NCI-H1694 treated with DMSO at 0.1 percent for 48 hours (cell line): Measurements from ENCODE around the gene BHLHE23.

Experiments used
- DNase-seq: peaks from one replicate; lab custom pipeline; 2025; lab: John Stamatoyannopoulos, UW

BHLHE23 gene

DNA sequence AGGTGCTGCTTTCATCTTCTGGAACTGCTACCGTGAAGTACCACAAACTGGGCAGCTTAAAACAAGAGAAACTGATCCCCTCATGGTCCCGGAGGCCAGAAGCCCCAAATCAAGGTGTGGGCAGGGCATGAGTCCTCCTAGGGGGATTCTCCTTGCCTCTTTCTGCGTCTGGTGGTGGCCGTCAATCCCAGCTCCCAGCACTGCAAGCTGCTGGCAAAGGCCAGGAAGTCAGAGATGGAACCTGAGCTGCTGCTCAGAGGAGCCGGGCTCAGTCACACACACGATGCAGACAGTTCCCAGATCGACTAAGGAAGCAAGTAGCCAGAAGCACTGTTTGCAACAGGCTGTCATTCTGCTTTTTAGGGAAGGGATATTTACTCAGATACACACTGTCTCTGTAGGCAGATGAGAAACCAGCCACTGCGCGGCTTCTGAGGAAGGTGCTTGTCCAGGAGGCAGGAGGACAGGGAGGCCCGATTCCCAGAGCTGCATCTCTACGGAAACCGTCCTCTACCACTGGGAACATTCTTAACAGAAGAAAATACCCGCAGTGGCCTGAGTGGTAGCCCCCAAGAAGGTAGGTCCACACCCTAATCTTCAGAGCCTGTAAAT is 15.5 kb downstream of the BHLHE23 start:
- DNase-seq, result no peak

DNA sequence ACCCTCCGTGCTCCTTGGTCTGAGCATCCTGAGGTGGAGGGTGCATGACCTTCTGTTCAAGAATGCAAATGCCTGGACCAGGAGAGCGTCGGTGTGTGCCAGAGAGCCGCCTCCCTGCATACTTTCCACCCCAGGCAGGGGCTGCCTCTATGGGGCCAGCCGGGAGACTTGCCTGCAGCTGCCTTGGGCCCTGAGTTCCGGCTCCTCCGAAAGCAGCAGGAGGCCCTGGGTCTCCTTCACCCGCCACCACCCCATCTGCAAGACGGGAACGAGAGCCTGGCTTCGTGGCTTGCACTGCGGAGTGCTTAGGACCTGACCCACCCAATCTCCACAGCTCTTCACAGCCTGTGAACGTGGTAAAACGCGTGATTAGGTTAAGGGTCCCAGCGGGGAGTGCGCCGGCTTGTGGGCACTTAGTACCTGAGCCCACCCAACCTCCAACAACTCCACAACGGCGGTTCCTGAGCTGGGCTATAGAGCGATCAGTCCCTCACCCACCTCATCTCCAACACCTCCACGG is 16.4 kb downstream of the BHLHE23 start:
- no peak for DNase-seq

DNA sequence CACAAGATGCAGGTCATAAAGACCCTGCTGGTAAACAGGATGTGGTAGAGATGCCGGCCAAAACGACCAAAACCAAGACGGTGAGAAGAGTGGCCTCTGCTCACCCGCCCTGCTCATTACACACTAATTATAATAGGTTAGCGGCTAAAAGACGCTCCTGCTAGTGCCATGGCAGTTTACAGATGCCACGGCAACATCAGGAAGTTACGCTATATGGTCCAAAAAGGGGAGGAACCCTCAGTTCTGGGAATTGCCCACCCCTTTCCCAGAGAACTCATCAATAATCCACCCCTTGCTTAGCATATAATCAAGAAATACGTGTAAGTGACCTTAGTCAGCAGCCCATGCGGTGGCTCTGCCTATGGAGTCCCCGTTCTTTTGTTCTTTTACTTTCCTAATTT is 17.6 kb downstream of the BHLHE23 start:
- no peak for DNase-seq

DNA sequence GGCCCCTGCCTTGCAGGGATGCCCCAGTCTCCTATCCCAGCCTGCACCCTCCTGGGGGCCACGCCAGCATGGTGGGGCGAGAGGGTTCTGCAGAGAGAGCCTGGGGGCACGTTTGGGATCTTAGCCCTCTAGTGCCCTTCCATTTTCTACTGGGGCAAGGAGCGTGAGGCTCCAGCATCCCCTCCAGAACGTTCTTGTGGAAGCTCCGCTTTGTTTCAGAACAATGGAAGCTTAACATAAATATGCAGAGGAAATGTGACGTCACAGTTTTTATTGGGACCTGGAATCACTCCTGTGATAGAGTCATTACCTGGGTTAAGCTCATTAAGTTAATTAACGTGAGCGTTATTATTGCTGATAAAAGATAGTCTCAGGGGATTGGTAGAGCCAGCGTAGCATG is 19.6 kb downstream of the BHLHE23 start:
- DNase-seq, result no peak

DNA sequence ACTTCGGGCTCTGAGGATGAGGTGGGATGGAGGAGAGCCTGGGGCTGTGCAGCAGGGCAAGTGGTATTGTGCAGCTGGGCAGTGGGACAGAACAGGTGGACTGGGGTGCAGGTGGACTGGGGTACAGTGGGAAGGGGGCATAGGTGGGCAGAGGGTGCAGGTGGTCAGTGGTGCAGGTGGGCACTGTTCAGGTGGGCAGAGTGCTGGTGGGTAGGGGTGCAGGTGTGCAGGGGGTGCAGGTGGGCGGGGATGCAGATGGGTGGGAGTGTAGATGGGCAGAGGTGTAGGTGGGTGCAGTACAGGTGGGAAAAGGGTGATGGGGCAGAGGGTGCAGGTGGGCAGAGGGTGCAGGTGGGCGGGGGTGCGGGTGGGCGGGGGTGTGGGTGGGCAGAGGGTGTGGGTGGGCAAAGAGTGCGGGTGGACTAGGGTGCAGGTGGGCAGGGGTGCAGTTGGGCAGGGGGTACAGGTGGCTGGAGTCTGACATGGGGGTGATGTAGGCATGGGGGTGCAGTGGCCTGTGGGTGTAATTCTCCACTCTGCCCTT is 20.4 kb downstream of the BHLHE23 start:
- no peak for DNase-seq

DNA sequence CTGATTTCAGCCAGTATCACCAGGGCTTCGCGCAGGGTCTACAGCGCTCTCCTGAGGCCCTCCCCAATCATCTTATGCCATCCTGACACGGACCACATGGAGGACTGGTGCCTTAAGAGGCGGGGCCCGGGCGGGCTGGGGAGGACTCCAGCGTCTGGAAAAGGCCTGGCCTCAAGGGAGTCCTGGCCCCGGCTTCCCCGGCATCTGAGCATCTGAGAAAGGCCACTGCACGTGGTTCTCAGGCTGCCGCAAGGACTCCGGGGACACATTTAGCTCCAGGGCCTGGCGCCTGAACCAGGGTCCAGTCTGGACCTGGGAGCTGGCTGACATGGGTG is 21.4 kb downstream of the BHLHE23 start:
- no peak for DNase-seq

DNA sequence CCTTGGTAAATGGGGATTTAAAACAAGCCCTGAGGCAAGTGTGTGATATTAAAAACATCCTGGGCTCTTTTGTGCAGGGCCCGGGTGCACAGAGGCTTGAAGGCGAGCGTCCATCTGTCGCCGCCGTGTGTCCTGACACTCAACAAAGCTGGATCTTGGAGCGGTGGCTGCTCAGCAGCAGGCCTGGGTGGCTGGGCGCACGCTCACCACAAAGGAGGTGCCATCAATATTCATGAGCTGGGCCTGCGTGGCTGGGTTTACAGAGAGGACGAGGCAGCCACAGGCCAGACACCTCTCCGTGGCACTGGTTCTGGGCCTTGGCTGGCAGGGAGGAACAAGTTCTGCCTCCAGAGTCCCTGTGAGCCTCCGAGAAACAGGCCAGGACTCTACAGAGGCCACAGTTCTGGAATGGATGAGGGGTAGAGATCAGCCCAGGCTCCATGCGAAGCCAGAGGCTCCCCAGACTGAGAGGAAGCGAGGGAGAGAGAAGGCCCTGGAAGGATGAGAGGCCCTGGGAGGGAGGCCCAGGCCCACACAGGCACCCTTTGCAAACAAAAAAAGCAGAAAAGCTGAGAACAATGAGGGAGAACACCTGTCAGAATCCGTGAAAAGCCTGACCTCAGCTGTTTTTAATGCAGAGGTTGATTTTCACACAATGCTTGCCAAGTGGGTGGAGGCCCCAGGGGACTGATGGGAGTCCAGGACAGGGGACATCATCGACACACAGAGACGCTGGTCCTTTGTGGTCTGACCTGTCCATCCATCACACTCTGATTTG is 21.9 kb downstream of the BHLHE23 start:
- no peak for DNase-seq

DNA sequence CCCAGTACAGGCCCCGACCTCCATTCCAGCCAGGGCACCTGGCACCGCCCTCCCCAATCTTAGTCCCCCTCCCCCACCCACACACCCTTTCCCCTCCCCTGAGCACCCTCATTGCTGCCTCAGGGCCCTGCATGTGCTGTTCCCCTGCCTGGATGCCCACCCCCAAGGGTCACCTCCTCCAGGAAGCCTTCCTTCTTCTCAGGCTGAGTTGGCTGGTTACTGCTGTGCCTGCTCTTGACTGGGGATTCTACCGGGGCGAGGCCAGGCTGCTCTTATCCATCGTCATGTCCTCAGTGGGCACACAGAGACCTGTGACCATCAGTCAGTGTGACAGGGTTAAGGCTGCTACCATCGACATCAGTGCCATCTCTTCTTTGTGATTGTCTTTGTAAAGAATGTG is 23.6 kb downstream of the BHLHE23 start:
- DNase-seq, result no peak

DNA sequence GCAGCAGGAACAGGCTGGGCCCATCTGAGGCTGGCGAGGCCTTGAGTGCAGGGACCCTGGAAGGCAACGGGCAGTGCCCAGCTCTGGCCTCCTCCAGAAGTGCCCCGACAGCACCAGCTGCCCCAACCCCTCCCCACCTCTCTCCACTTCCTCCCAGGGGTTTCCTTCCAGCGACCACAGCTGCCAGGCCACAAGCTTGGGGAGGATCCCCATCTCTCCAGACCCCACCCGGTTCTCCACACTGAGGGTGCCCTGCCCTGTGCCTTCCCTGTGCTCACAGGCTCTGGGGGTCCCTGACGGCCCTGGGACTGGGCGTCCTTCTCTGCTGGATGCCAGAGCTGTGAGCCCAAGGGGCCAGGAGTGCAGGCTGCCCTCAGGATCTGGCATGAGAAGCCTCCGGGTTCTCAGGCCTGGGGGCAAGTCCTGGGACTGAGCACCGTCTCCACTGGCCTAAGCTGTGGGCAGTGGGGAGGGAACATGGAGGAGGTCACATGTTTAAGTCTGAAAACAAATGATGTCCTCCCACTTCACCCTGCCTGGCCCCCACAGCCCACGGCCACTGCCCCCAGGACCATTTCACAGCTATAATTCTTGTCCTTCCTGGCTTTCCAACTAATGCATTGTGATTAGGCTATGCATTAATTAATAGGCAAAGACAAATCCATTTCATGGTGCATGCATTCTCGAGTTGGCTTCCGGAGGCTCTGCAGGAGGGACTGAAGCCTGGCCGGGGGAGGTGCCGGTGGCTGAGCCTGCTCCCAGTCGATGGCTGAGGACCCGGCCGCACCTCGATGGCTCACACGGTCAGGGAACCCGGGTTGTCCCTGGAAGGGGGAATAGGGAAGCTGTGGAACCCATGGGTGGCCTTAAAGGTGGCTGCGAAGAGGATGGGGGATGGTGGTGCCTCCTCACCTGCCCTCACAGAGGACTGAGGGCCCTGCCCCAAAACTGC is 24.4 kb downstream of the BHLHE23 start:
- no peak for DNase-seq

DNA sequence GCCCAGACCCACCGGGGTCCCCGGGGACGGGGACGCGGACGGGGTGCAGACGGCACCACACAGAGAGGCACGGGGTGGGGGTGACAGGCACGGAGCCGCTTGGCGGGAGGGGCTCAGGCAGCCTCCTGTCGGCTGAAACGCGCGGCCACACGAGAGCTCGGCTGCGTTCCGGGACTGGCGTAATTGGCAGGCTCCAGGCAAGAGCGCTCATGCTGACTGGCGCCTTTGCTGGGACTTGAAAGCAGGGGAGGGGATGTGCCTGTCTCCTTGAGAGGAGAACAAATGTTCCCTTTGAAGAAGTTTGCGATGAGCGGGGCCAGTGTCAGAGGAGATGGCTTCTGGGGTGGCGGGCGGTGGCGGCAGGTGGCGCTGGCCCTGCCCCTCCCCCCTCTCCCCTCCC is 25.8 kb downstream of the BHLHE23 start:
- no peak for DNase-seq

DNA sequence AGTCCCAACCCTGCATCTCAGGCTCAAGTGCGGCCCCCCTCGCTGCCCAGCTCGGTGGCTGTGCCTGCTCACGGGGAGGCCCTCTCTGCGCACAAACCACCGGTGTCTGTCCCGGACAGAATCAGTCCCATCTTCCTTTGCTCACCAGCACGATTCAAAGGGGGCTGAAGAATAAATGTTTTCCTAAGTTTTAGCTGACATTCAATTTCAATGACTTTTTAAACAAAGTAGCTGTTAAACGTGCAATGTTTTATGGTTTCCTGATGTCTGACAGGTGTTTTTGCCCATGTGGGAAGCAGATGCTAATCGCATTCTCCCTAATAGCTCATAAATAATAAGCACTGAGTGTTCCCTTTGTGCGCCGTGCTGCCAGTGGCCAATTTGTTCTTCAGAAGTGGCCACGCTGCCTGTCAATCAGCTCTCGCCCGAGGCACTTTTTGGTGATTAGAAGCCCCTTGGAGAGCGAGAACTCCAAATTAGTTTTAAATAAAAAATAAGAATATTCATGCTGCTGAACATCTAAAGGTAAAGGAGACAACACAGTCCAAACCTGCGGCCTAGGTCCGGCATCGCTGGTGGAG is 26.3 kb downstream of the BHLHE23 start:
- no peak for DNase-seq

DNA sequence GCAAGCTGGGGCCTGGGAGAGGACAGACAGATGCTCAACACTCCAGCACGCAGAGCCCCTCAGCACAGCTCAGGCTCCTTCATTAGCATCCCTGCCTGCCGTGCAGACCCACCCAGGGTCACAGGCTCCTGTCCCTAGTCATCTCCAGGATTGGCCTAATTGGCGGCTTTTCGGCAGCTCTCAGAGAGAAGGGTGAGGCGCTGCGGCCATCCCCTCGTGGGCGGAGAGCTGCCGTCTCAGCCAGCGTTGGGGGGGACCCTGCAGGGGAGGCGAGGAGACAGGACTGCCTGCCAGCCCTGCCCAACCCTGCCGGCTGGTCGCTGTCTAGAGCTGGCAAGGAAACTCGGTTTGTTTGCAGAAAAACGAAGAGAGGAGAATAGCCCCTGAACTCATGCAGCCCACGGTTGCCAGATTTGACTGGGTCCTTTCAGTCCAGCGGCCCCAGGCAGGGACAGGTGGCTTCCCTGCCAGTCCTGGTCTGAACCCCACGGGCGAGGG is 26.8 kb downstream of the BHLHE23 start:
- DNase-seq, result no peak

DNA sequence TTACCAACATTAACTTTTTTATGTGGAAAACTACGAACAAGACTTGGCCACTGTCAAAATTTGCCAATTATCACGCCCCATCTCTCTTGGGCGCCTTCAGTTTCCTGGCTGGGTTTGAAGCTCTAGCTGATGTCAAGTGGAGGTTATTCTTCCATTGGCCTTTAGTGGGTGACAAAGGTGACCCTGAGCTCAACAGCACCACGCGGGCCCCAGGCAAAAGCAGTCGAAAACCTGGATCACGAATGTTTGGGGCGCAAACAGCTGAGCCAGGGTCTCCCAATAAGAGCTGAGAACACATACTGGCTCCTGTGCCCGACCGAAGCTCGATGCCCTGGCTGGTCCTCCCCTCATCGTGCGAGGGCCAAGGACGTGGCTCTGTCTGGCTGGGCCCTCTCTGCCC is 27.5 kb downstream of the BHLHE23 start:
- DNase-seq, result no peak

DNA sequence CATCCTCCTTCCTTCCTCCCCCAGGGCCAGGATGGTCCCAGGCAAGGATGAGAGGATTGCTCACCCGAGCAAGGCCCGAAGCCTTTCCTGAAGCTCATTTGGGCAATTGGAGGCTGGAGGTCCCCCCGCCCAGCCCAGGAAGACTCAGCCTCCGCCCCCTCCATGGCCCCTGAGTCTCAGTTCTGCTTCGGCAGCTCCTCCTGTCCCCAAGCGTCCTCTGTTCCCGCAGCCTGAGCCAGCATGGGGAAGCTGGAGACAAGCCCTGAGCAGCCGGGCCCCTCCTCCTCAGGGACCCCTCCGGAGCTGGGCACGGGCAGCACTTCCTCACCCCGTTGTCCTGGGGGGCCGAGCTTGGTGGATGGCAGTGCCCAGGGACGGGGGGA is 28.2 kb downstream of the BHLHE23 start:
- DNase-seq, result no peak

DNA sequence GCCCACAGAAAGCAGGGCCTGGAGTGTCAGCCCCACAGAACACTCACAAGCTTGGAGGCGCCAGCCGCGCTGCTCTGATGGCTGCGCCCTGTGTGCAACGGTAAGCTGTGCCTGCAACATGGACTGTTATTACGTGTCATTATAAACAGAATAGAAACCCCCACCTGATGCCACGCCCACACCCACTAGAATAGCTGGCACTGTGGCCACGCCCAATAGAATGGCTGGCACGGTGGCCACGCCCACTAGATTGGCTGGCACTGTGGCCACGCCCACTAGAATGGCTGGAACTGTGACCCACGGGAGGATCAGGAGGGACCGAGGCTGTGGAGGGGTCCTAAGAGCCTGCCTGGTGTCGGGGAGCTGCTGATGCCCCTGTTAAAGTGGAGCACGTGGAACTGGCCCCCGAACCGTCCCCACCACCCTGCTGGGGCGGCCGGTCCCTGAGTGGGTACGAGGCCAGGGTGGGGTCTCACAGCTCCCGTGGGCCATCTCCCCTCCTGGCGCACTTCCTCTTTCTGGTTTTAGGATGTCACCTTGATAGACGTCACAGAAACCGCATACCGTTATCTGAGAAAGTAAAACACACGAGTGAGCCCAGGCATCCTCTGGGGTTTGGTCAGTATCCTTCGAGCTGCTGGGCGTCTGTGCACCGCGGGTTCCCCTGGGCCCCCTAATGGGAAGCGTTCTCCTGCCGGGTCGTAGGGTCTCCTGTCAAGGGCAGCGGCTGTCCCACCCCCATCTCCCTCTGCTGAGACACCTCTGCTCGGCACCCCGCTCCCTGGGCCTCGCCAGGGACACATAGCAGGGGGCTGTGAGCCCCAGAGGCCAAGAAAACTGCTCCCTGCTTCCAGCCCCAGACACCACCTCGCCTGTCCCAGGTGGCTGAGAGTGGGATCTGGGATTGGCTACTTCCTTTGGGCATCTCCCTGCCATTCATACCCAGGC is 28.9 kb downstream of the BHLHE23 start:
- DNase-seq, result no peak

DNA sequence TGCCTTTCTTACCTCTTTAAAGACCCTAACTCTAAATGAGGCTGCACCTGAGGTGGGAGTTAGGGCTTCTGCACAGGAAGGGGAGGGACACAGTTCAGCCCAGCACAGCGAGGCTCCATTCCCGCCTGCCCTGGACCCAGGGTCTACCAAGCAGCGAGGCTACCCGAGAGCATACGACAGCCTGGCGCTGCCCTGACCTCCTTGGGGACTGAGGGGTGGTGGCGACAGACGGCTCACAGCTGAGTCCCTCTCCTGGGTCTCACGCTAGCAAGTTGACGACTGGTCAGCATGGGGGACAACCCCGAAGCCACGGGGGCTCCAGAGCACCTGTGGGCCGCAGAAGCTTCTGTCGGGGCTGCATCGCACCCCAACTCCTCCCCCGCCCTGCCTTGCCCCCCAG is 29.9 kb downstream of the BHLHE23 start:
- no peak for DNase-seq

DNA sequence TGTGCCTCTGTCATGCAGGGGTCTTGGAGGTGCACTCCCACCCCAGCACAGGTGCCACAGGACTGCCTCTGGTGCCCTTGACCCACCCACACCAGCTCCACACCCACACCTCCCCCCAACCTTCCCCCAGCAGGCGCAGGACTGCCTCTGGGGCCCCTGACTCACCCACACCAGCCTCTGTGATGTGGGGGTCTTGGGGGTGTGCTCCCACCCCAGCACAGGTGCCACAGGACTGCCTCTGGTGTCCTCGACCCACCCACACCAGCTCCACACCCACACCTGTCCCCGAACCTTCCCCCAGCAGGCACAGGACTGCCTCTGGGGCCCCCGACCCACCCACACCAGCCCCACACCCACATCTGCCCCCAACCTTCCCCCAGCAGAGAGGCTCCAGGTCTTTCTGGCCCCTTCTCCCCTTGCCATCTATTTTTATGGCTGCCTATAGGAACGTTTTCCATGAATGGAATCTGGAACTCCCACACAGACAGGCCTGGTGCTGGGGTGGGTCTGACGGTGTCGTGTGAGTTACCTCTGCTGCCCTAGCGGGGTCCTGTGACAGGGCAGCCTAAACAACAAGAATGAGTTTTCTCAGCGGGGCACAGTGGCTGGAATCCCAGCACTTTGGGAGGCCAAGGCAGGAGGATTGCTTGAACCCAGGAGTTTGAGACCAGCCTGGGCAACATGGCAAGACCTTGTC is 30.8 kb downstream of the BHLHE23 start:
- no peak for DNase-seq

DNA sequence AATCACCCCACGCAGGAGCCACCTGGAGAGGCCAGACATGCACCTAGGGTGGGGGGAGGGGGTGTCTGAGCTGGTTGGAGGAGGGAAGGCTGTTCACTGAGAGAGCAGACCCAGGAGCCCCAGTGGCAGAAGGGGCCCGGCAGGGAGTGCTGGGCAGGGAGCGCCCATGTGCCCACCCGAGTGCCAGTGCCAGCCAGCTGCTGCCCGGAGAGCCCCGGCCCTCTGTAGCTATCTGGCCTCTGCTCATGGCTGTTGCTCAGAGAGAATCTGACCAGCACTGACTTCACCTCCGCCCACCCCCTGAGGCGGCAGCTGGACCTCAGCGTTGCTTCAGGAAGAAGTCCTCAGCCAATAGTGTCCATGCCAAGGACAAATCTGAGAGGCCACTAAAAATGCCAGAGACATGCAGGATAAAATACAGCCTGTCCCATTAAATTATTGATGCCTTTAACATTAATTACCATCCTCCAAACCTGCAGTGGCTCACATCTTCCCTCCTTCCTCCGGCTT is 31.5 kb downstream of the BHLHE23 start:
- no peak for DNase-seq

DNA sequence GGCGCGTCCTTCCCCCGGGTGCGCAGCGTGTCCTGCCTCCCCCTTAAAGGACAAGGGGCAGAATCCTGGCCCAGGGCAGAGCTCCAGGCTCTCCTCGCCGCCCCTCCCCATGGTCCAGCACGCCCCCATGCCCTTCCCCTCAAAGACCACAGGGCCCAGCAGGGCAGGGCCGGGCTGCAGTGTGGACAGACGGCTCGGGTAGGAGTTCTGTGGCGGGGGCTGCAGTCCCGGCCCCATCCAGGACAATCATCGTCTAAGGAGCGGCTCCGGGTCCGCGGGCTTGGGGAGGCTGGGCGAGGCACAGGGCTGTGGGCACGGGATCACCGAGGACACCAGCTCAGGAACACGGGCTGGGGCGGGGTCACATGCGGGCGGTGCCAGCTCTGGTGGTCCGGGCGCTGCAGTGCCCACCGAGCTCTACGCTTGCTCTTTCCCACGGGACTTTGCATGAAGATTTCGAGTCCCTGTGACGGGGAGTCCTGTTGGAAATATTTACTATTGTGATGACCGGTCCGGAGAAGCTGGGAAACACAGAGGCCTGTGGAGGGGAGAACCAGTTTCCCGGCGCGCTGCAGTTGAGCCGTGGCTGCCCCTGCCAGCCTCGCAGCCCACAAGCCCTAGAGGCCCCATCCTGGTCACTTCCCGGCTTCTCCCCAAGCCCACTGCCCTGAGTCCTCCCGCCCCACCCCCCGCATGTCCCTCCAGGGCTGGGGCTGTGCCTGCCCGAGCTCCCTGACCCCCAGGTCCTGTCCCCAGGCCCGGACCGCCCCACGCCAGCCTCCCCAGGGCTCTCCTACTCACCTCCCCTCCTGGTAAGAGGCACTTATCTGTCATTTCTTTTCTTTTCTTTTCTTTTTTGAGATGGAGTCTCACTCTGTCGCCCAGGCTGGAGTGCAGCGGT is 33.7 kb downstream of the BHLHE23 start:
- no peak for DNase-seq
